ENCODE data around the gene HDLBP. TPM values are rescaled to one million over a fixed set of nuclear protein-coding genes. Genes with fewer than 3 reads are reported as not detected.

The HDLBP gene
- total RNA-seq, 5 donors from 2014 or later (not counting 1 experiment from before 2014, with no cell fraction given), result 130 to 184 (median 148) TPM

DNA sequence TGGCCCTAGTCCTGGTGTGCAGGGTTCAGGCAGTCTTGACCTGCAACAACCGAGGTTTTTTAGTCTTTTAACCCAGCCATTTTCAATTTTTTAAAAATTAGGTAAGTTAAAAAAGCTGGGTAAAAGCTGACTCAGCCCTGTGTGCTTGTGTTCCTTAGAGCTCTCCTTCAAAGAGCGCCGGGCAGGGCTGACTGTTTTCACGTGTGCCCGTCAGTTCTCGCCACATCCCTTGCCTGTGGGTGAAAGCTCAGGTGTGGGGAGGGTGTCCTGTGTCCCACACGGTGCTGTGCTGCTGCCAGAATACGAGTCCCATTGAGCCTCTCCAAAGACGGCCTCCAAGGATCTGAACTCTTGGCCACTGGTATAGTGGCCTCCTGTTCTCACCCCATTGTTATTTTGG, 132.3 kb downstream of the HDLBP start:
- Mint-ChIP-seq H3K9me3 (no peaks in the 10 kb centered on the region), H3K36me3 (peaks cover 40% of the 10 kb centered on the region), H3K4me3 (no peak overlapping the region), H3K27ac (no peak overlapping the region), H3K27me3 (no peaks in the 10 kb centered on the region), H3K4me1 (no peaks in the 10 kb centered on the region)
- no peak for DNase-seq
- H3K4me3 ChIP-seq (ENCODE audit: control insufficient read depth in 1 of 2, extremely low read depth in 1 of 2, low read length in 1 of 2), result no peak overlapping the region
- 74% methylated on average over 7 of the region's 9 CpGs for WGBS (ENCODE audit: insufficient coverage)
- POLR2A ChIA-PET, result no interaction called here
- no peak for ATAC-seq (replicated peaks in 1 of 4)
- no peaks in the 10 kb centered on the region for H3K4me1 ChIP-seq (ENCODE audit: control insufficient read depth in 1 of 2, extremely low read depth in 1 of 2, insufficient read depth in 2 of 2, low read length in 2 of 2)
- H3K27me3 ChIP-seq (replicated peaks in 1 of 2; ENCODE audit: control insufficient read depth in 2 of 2, extremely low read depth in 1 of 2, insufficient read depth in 2 of 2, low read length in 1 of 2), result no peaks in the 10 kb centered on the region
- CTCF ChIA-PET, result no interaction called here
- no peaks in the 10 kb centered on the region for H3K9me3 ChIP-seq
- H3K36me3 ChIP-seq (ENCODE audit: control insufficient read depth in 2 of 2, extremely low read depth in 1 of 2, insufficient read depth in 1 of 2, low read length in 1 of 2), result peaks cover 3 to 27% of the 10 kb centered on the region in 2 donors
- no peak overlapping the region for H3K27ac ChIP-seq (ENCODE audit: low read length)

- Histone ChIP-seq H3K27ac (ENCODE audit: low read length) (no peak overlapping the region), H3K36me3 (ENCODE audit: control insufficient read depth in 2 of 2, extremely low read depth in 1 of 2, insufficient read depth in 1 of 2, low read length in 1 of 2) (peaks cover 7 to 29% of the 10 kb centered on the region in 2 donors), H3K27me3 (replicated peaks in 1 of 2; ENCODE audit: control insufficient read depth in 2 of 2, extremely low read depth in 1 of 2, insufficient read depth in 2 of 2, low read length in 1 of 2) (no peaks in the 10 kb centered on the region), H3K4me1 (ENCODE audit: control insufficient read depth in 1 of 2, extremely low read depth in 1 of 2, insufficient read depth in 2 of 2, low read length in 2 of 2) (no peaks in the 10 kb centered on the region), H3K4me3 (ENCODE audit: control insufficient read depth in 1 of 2, extremely low read depth in 1 of 2, low read length in 1 of 2) (no peak overlapping the region), H3K9me3 (no peaks in the 10 kb centered on the region)
- Mint-ChIP-seq H3K4me1 (no peaks in the 10 kb centered on the region), H3K27ac (no peak overlapping the region), H3K9me3 (no peaks in the 10 kb centered on the region), H3K4me3 (no peak overlapping the region), H3K27me3 (no peaks in the 10 kb centered on the region), H3K36me3 (peaks cover 43% of the 10 kb centered on the region)
- ATAC-seq (replicated peaks in 1 of 4) (no peak), DNase-seq (no peak)
- WGBS (ENCODE audit: insufficient coverage), result 96% methylated on average over 20 of the region's 28 CpGs
- POLR2A ChIA-PET, result no interaction called here
- CTCF ChIA-PET, result no interaction called here
These were observed 132.8 kb downstream of the HDLBP start for GRCh38 chr2:241182531-241183133.

DNA sequence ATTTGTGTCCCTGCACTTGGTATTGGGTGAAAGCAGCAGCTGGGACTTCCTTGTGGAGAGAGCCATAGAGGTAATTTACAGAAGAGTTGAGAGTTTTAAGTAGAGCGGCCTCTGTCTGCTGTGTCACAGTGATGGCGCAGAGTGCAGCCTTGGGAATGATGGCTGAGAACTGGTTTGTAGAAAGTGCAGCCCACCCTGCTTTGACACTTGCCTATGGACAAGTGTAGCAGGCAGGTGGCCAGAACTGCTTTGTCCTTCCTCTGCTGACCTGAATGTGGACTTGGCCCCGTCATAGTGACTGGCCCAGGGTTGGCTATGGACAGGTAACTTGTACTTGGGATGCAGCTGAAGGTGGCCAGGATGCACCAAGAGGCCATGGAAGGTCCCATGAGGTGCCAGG, 133.3 kb downstream of the HDLBP start:
- H3K4me1 ChIP-seq (ENCODE audit: control insufficient read depth in 1 of 2, extremely low read depth in 1 of 2, insufficient read depth in 2 of 2, low read length in 2 of 2), result no peaks in the 10 kb centered on the region
- 73% methylated on average over 3 of the region's 3 CpGs for WGBS (ENCODE audit: insufficient coverage)
- H3K27ac ChIP-seq (ENCODE audit: low read length), result no peak overlapping the region
- ChIA-PET POLR2A (no interaction called here), CTCF (no interaction called here)
- no peaks in the 10 kb centered on the region for H3K9me3 Mint-ChIP-seq
- peaks cover 43% of the 10 kb centered on the region for H3K36me3 Mint-ChIP-seq
- H3K36me3 ChIP-seq (ENCODE audit: control insufficient read depth in 2 of 2, extremely low read depth in 1 of 2, insufficient read depth in 1 of 2, low read length in 1 of 2), result peaks cover 10 to 31% of the 10 kb centered on the region in 2 donors
- H3K27me3 Mint-ChIP-seq, result no peaks in the 10 kb centered on the region
- DNase-seq, result no peak
- no peaks in the 10 kb centered on the region for H3K27me3 ChIP-seq (replicated peaks in 1 of 2; ENCODE audit: control insufficient read depth in 2 of 2, extremely low read depth in 1 of 2, insufficient read depth in 2 of 2, low read length in 1 of 2)
- H3K4me3 ChIP-seq (ENCODE audit: control insufficient read depth in 1 of 2, extremely low read depth in 1 of 2, low read length in 1 of 2), result no peak overlapping the region
- no peak for ATAC-seq (replicated peaks in 1 of 4)
- H3K9me3 ChIP-seq, result no peaks in the 10 kb centered on the region
- no peak overlapping the region for H3K27ac Mint-ChIP-seq
- no peaks in the 10 kb centered on the region for H3K4me1 Mint-ChIP-seq
- H3K4me3 Mint-ChIP-seq, result no peak overlapping the region

DNA sequence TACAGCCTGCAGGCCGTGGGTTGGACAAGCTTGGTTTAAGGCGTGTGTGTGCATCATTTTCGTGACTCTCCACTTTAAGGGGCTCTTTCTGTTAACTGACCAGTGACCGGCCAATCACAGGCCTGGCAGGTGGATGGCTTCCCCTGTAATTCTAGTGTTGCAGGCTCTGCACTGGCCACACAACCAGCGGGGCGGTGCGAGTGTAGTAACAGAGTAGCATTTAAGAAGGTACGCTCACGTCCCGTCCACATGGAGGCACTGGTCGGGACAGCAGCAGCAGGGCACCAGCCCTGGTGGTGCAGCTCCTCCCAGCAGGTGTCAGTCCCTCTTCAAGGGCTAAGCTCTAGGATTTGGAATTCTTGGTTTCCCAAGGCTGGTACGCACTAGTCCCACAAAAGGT, 135.0 kb downstream of the HDLBP start:
- Histone ChIP-seq H3K27ac (ENCODE audit: low read length) (no peak overlapping the region), H3K4me1 (ENCODE audit: control insufficient read depth in 1 of 2, extremely low read depth in 1 of 2, insufficient read depth in 2 of 2, low read length in 2 of 2) (no peaks in the 10 kb centered on the region), H3K9me3 (no peaks in the 10 kb centered on the region), H3K4me3 (ENCODE audit: control insufficient read depth in 1 of 2, extremely low read depth in 1 of 2, low read length in 1 of 2) (no peak overlapping the region), H3K27me3 (replicated peaks in 1 of 2; ENCODE audit: control insufficient read depth in 2 of 2, extremely low read depth in 1 of 2, insufficient read depth in 2 of 2, low read length in 1 of 2) (no peaks in the 10 kb centered on the region), H3K36me3 (ENCODE audit: control insufficient read depth in 2 of 2, extremely low read depth in 1 of 2, insufficient read depth in 1 of 2, low read length in 1 of 2) (peaks cover 16 to 37% of the 10 kb centered on the region in 2 donors)
- Mint-ChIP-seq H3K9me3 (no peaks in the 10 kb centered on the region), H3K4me1 (no peaks in the 10 kb centered on the region), H3K27me3 (no peaks in the 10 kb centered on the region), H3K36me3 (peaks cover 43% of the 10 kb centered on the region), H3K4me3 (no peak overlapping the region), H3K27ac (no peak overlapping the region)
- no peak for DNase-seq
- ATAC-seq (replicated peaks in 1 of 4), result no peak
- WGBS (ENCODE audit: insufficient coverage), result 95% methylated on average over 10 of the region's 12 CpGs
- CTCF ChIA-PET, result interaction anchor here in 1 of 2 donors (0.6 kb wide), 1 partner anchor 666 kb away, joined by 3 read pairs; no protein-coding TSS in a partner anchor
- POLR2A ChIA-PET, result no interaction called here

DNA sequence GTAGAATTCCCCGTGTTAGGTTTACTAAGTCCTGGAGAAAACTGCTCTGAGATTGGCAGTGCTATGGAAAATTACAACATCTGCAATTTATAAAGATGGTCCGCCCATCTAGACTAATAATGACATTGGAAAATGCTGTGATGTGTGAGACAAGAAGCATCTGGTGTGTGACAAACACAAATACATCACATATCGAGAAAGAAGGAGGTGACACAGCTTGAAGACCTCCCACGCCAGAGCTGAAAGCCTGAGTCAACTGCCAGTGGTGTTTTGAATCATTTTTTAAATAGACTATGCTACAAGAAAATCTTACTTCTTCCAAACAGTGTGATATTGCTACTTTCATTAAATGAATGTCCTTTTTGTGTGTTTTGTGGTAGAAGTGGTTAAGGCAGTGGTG, 135.6 kb downstream of the HDLBP start:
- CTCF ChIA-PET, result interaction anchor here in 1 of 2 donors (0.6 kb wide), 1 partner anchor 666 kb away, joined by 3 read pairs; no protein-coding TSS in a partner anchor
- Mint-ChIP-seq H3K27ac (no peak overlapping the region), H3K4me3 (no peak overlapping the region), H3K27me3 (no peaks in the 10 kb centered on the region), H3K9me3 (no peaks in the 10 kb centered on the region), H3K4me1 (no peaks in the 10 kb centered on the region), H3K36me3 (peaks cover 49% of the 10 kb centered on the region)
- Histone ChIP-seq H3K4me3 (ENCODE audit: control insufficient read depth in 1 of 2, extremely low read depth in 1 of 2, low read length in 1 of 2) (no peak overlapping the region), H3K27ac (ENCODE audit: low read length) (no peak overlapping the region), H3K36me3 (ENCODE audit: control insufficient read depth in 2 of 2, extremely low read depth in 1 of 2, insufficient read depth in 1 of 2, low read length in 1 of 2) (peaks cover 16 to 42% of the 10 kb centered on the region in 2 donors), H3K27me3 (replicated peaks in 1 of 2; ENCODE audit: control insufficient read depth in 2 of 2, extremely low read depth in 1 of 2, insufficient read depth in 2 of 2, low read length in 1 of 2) (no peaks in the 10 kb centered on the region), H3K9me3 (no peaks in the 10 kb centered on the region), H3K4me1 (ENCODE audit: control insufficient read depth in 1 of 2, extremely low read depth in 1 of 2, insufficient read depth in 2 of 2, low read length in 2 of 2) (no peaks in the 10 kb centered on the region)
- WGBS (ENCODE audit: insufficient coverage), result no CpG with 5 or more reads among the region's 4 CpGs
- DNase-seq, result no peak
- POLR2A ChIA-PET, result no interaction called here
- ATAC-seq (replicated peaks in 1 of 4), result no peak

DNA sequence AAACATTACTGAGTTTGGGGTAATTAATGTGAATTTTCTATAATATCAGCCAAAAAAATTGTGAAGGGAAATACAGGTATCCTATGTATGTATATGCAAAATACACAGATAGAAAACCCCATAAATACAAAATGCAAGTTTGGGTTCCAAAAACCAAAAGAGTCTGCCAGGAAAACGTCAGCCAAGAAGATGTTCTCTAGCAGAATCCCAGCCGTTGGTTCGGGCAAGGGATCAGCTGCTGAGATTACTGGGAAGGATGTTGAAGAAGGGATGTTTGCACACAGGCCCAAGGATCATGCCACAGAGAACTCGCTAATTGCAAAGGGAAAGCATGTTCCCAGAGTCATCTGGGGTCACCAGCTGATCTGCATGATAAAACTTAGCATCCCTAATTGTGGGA, 136.5 kb downstream of the HDLBP start:
- Histone ChIP-seq H3K9me3 (no peaks in the 10 kb centered on the region), H3K36me3 (ENCODE audit: control insufficient read depth in 2 of 2, extremely low read depth in 1 of 2, insufficient read depth in 1 of 2, low read length in 1 of 2) (peaks cover 16 to 46% of the 10 kb centered on the region in 2 donors), H3K27ac (ENCODE audit: low read length) (no peak overlapping the region), H3K4me1 (ENCODE audit: control insufficient read depth in 1 of 2, extremely low read depth in 1 of 2, insufficient read depth in 2 of 2, low read length in 2 of 2) (no peaks in the 10 kb centered on the region), H3K27me3 (replicated peaks in 1 of 2; ENCODE audit: control insufficient read depth in 2 of 2, extremely low read depth in 1 of 2, insufficient read depth in 2 of 2, low read length in 1 of 2) (no peaks in the 10 kb centered on the region), H3K4me3 (ENCODE audit: control insufficient read depth in 1 of 2, extremely low read depth in 1 of 2, low read length in 1 of 2) (no peak overlapping the region)
- no peaks in the 10 kb centered on the region for H3K9me3 Mint-ChIP-seq
- ATAC-seq (replicated peaks in 1 of 4) (no peak), DNase-seq (no peak)
- peaks cover 56% of the 10 kb centered on the region for H3K36me3 Mint-ChIP-seq
- 96% methylated on average over 4 of the region's 4 CpGs for WGBS (ENCODE audit: insufficient coverage)
- ChIA-PET CTCF (interaction anchor here in 1 of 2 donors (0.7 kb wide), 1 partner anchor 171 kb away, joined by 5 read pairs; no protein-coding TSS in a partner anchor), POLR2A (no interaction called here)
- H3K4me1 Mint-ChIP-seq, result no peaks in the 10 kb centered on the region
- no peak overlapping the region for H3K4me3 Mint-ChIP-seq
- no peaks in the 10 kb centered on the region for H3K27me3 Mint-ChIP-seq
- H3K27ac Mint-ChIP-seq, result no peak overlapping the region
